ENCODE measurements around the gene GRAMD4. TPM values are rescaled to one million over a fixed set of nuclear protein-coding genes. Genes with fewer than 3 reads are reported as not detected.

Gene GRAMD4
- polyA plus RNA-seq, 2 of the 4 experiments (the other 2 are of a cell fraction) = 7.7 to 13.1 TPM

DNA sequence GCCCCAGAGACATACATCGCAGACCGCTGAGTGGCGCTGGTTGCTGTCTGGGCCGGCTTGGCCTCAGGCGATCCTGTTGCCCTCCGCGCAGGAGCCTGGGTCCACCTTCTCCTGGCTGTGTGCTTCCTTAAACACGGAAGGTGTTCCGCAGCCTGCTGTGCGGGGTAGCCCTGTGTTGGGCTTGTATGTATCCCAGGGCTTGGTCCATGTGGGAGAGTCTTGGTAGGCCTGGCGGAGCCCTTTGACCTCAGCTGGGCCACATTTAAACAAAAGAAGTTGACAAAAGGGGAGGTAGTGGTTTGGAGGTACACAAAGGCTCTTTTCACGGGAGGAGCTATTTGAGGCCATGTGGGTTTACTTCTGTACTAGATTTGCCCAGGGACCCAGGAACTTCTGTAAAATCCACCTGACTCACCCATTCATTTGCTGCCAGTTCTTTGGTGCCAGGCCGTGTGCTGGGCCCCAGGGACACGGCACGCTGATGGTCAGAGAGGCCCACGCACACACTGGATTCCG is 11.0 kb upstream of the GRAMD4 start:
- no peak for FAIRE-seq
- 87% methylated on average over 7 of the region's 17 CpGs for WGBS (ENCODE audit: missing lambda C conversion rate)
- no peak for ATAC-seq
- POLR2A ChIA-PET = no interaction called here
- no peak for DNase-seq (ENCODE audit: low read depth in 1 of 2, low spot score in 1 of 2)
- H3K27ac ChIP-seq = no peak overlapping the region
- CTCF ChIA-PET = no interaction called here
- no peak for TF ChIP-seq JUN (IDR thresholded peaks at IDR 0.05)
- TF ChIP-seq EP300 (IDR thresholded peaks at IDR 0.05) = no peak
- TF ChIP-seq RCOR1 (IDR thresholded peaks at IDR 0.05; ENCODE audit: low read depth, low read length) = no peak
- TF ChIP-seq HDAC2 (IDR thresholded peaks at IDR 0.05) = no peak
- TF ChIP-seq CEBPB (IDR thresholded peaks at IDR 0.05) = no peak
- TF ChIP-seq, protein P1, sequence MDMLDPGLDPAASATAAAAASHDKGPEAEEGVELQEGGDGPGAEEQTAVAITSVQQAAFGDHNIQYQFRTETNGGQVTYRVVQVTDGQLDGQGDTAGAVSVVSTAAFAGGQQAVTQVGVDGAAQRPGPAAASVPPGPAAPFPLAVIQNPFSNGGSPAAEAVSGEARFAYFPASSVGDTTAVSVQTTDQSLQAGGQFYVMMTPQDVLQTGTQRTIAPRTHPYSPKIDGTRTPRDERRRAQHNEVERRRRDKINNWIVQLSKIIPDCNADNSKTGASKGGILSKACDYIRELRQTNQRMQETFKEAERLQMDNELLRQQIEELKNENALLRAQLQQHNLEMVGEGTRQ (IDR thresholded peaks at IDR 0.05) = no peak
- TF ChIP-seq BHLHE40 (IDR thresholded peaks at IDR 0.05; ENCODE audit: low read depth, low read length) = no peak
- TF ChIP-seq MAZ (IDR thresholded peaks at IDR 0.05; ENCODE audit: borderline replicate concordance, low read depth, low read length) = no peak
- no peak for TF ChIP-seq MYC (IDR thresholded peaks at IDR 0.05; ENCODE audit: borderline replicate concordance, low read length)
- TF ChIP-seq, protein P2, sequence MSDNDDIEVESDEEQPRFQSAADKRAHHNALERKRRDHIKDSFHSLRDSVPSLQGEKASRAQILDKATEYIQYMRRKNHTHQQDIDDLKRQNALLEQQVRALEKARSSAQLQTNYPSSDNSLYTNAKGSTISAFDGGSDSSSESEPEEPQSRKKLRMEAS (IDR thresholded peaks at IDR 0.05) = no peak
- TF ChIP-seq ESRRA (IDR thresholded peaks at IDR 0.05; ENCODE audit: borderline replicate concordance, low read length) = no peak
- no peak for TF ChIP-seq ZNF302 (CRISPR knock-in tag; IDR thresholded peaks at IDR 0.05)
- no peak for TF ChIP-seq ZC3H11A (IDR thresholded peaks at IDR 0.05)
- TF ChIP-seq TFCP2L1 (CRISPR knock-in tag; IDR thresholded peaks at IDR 0.05) = no peak
- TF ChIP-seq TP53 (CRISPR knock-in tag; IDR thresholded peaks at IDR 0.05) = no peak
- TF ChIP-seq JUNB (IDR thresholded peaks at IDR 0.05) = no peak
- no peaks in the 10 kb centered on the region for H3K9me3 ChIP-seq
- H3K4me3 ChIP-seq = no peak overlapping the region
- no peak overlapping the region for H3K4me2 ChIP-seq
- H3K4me1 ChIP-seq = 0 out of 3 replicates have a peak, but pooled peaks cover 3% of the 10 kb centered on the region

DNA sequence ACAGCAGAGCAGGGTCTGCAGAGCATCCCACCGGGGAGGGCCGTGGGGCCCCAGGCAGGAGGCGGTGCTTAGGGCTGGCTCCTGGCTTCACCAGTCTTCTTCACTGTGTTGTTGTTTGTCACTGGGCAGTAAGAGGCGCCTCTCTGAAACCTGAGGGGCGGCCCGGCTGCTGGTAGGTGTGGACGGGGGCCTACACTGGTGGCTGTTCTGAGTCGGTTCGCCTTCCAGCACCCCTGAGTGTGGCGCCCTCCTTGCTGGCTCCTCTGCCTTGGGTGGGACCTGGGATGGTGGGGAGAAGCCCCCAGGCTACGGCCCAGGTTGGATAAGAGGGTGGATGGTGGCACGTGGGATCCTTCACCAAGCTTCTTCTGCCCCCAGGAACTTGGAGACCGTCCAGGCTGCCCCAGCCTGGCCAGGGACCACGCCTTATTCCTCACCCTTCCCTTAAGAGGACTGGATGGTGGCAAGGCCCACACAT is 10.4 kb upstream of the GRAMD4 start:
- no peak for TF ChIP-seq HEYL (CRISPR knock-in tag; IDR thresholded peaks at IDR 0.05)
- no peak for TF ChIP-seq NPAS2 (CRISPR knock-in tag; IDR thresholded peaks at IDR 0.05; ENCODE audit: borderline replicate concordance)
- TF ChIP-seq, protein P3, sequence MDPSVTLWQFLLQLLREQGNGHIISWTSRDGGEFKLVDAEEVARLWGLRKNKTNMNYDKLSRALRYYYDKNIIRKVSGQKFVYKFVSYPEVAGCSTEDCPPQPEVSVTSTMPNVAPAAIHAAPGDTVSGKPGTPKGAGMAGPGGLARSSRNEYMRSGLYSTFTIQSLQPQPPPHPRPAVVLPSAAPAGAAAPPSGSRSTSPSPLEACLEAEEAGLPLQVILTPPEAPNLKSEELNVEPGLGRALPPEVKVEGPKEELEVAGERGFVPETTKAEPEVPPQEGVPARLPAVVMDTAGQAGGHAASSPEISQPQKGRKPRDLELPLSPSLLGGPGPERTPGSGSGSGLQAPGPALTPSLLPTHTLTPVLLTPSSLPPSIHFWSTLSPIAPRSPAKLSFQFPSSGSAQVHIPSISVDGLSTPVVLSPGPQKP (IDR thresholded peaks at IDR 0.05; ENCODE audit: low read depth, low read length) = no peak
- no peak for TF ChIP-seq HDAC2 (IDR thresholded peaks at IDR 0.05)
- TF ChIP-seq FOSB (CRISPR knock-in tag; IDR thresholded peaks at IDR 0.05) = no peak
- TF ChIP-seq, protein P4, sequence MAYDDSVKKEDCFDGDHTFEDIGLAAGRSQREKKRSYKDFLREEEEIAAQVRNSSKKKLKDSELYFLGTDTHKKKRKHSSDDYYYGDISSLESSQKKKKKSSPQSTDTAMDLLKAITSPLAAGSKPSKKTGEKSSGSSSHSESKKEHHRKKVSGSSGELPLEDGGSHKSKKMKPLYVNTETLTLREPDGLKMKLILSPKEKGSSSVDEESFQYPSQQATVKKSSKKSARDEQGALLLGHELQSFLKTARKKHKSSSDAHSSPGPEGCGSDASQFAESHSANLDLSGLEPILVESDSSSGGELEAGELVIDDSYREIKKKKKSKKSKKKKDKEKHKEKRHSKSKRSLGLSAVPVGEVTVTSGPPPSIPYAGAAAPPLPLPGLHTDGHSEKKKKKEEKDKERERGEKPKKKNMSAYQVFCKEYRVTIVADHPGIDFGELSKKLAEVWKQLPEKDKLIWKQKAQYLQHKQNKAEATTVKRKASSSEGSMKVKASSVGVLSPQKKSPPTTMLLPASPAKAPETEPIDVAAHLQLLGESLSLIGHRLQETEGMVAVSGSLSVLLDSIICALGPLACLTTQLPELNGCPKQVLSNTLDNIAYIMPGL (CRISPR knock-in tag; IDR thresholded peaks at IDR 0.05; ENCODE audit: borderline replicate concordance) = no peak
- TF ChIP-seq NR3C1 (IDR thresholded peaks at IDR 0.05) = no peak
- no peak for TF ChIP-seq JUNB (IDR thresholded peaks at IDR 0.05)
- TF ChIP-seq FOSL2 (IDR thresholded peaks at IDR 0.05) = no peak
- TF ChIP-seq FOSL2 (CRISPR knock-in tag; IDR thresholded peaks at IDR 0.05) = no peak
- TF ChIP-seq, protein P5, sequence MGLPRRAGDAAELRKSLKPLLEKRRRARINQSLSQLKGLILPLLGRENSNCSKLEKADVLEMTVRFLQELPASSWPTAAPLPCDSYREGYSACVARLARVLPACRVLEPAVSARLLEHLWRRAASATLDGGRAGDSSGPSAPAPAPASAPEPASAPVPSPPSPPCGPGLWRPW (IDR thresholded peaks at IDR 0.05) = no peak
- TF ChIP-seq RFX5 (IDR thresholded peaks at IDR 0.05) = no peak
- TF ChIP-seq ZC3H11A (IDR thresholded peaks at IDR 0.05) = no peak
- TF ChIP-seq, protein P1 (IDR thresholded peaks at IDR 0.05) = no peak
- no peak for TF ChIP-seq SMC3 (IDR thresholded peaks at IDR 0.05)
- TF ChIP-seq, protein P6, sequence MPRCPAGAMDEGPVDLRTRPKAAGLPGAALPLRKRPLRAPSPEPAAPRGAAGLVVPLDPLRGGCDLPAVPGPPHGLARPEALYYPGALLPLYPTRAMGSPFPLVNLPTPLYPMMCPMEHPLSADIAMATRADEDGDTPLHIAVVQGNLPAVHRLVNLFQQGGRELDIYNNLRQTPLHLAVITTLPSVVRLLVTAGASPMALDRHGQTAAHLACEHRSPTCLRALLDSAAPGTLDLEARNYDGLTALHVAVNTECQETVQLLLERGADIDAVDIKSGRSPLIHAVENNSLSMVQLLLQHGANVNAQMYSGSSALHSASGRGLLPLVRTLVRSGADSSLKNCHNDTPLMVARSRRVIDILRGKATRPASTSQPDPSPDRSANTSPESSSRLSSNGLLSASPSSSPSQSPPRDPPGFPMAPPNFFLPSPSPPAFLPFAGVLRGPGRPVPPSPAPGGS (IDR thresholded peaks at IDR 0.05) = no peak
- no peak for TF ChIP-seq RARB (CRISPR knock-in tag; IDR thresholded peaks at IDR 0.05)
- TF ChIP-seq POLR2AphosphoS2 (conservative IDR thresholded peaks at IDR 0.05; ENCODE audit: low read length) = no peak
- no peak for TF ChIP-seq CHD2 (IDR thresholded peaks at IDR 0.05; ENCODE audit: low read length, partially characterized antibody)
- FAIRE-seq = no peak
- Histone ChIP-seq H3K27ac (no peak overlapping the region), H3K4me1 (0 out of 3 replicates have a peak, but pooled peaks cover 3% of the 10 kb centered on the region), H3K9me3 (no peaks in the 10 kb centered on the region), H3K4me3 (no peak overlapping the region), H3K4me2 (no peak overlapping the region)
- POLR2A ChIA-PET = no interaction called here
- ATAC-seq = no peak
- WGBS (ENCODE audit: missing lambda C conversion rate) = 60% methylated on average over 2 of the region's 14 CpGs
- CTCF ChIA-PET = no interaction called here
- DNase-seq (ENCODE audit: low read depth in 1 of 2, low spot score in 1 of 2) = no peak
